PC-9 (cell line): Measurements from ENCODE around the gene NCK1. TPM values are rescaled to one million over a fixed set of nuclear protein-coding genes. Genes with fewer than 3 reads are reported as not detected.
A peak's percentile ranks its signal among the peaks of the same experiment; 100 is the strongest.

ENCODE experiments used
- BruUV-seq: library from RNA; stranded (reverse); fragments of 400-500 nt; replicated peaks from 2 replicates; lab custom pipeline; 2021; lab: Mats Ljungman, UMichigan
- CTCF ChIA-PET: fragments of 300-600 bp; sonication (Branson Sonifier 250); formaldehyde crosslinking; loops from one replicate; lab custom pipeline; 2022; ENCODE audit warnings: antibody characterized with exemption; lab: Charles Lee
- POLR2A ChIA-PET: fragments of 300-600 bp; sonication (Branson Sonifier 250); formaldehyde crosslinking; loops from one replicate; lab custom pipeline; 2022; ENCODE audit warnings: antibody characterized with exemption; ENCODE audit not compliant: unreplicated experiment; lab: Charles Lee
- DNase-seq, 2 experiments: peaks; one replicate each; pipeline versions ENCODE4 v3.0.0 to v3.0.0-alpha.2; 2015 to 2022; ENCODE audit warnings: mixed read lengths in 1 of 2
- H2AFZ ChIP-seq: fragments of 200-600 bp; sonication (generic); 2 replicates; pipeline ENCODE4 v1.8.1; 2017; ENCODE audit warnings: antibody characterized with exemption
- H3F3A ChIP-seq: fragments of 200-600 bp; sonication (generic); 2 replicates; pipeline ENCODE4 v1.8.1; 2017; ENCODE audit warnings: antibody characterized with exemption, mild to moderate bottlenecking, low read depth; ENCODE audit not compliant: insufficient read depth
- H3K27ac ChIP-seq: fragments of 200-600 bp; sonication (generic); 2 replicates; pipeline ENCODE4 v1.6.1; 2016; ENCODE audit warnings: mixed run types
- H3K27me3 ChIP-seq: fragments of 200-600 bp; sonication (generic); 2 replicates; pipeline ENCODE4 v1.6.1; 2016; ENCODE audit warnings: low read depth, mixed run types; ENCODE audit not compliant: insufficient read depth
- H3K36me3 ChIP-seq: fragments of 200-600 bp; sonication (generic); 2 replicates; pipeline ENCODE4 v1.6.1; 2016; ENCODE audit warnings: low read depth, mixed run types
- H3K4me1 ChIP-seq: fragments of 200-600 bp; sonication (generic); replicated peaks from 2 replicates; pipeline ENCODE4 v1.6.1; 2016; ENCODE audit warnings: mixed run types; ENCODE audit not compliant: insufficient read depth
- H3K4me2 ChIP-seq: fragments of 200-600 bp; sonication (generic); 2 replicates; pipeline ENCODE4 v1.6.1; 2017; ENCODE audit warnings: mixed run types
- H3K4me3 ChIP-seq: fragments of 200-600 bp; sonication (generic); 2 replicates; pipeline ENCODE4 v1.6.1; 2016; ENCODE audit warnings: mixed run types
- H3K79me2 ChIP-seq: fragments of 200-600 bp; sonication (generic); 2 replicates; pipeline ENCODE4 v1.6.1; 2017; ENCODE audit warnings: low read depth, mixed run types
- H3K9me2 ChIP-seq: fragments of 200-600 bp; sonication (generic); 2 replicates; pipeline ENCODE4 v1.8.1; 2017; ENCODE audit warnings: mild to moderate bottlenecking; ENCODE audit not compliant: insufficient read depth
- H3K9me3 ChIP-seq: fragments of 200-600 bp; sonication (generic); 2 replicates; pipeline ENCODE4 v1.8.1; 2016; ENCODE audit warnings: low read depth; ENCODE audit not compliant: insufficient read depth
- H4K20me1 ChIP-seq: fragments of 200-600 bp; sonication (generic); 2 replicates; pipeline ENCODE4 v1.8.1; 2017; ENCODE audit not compliant: insufficient read depth
- EZH2 ChIP-seq: fragments of 200-600 bp; sonication (generic); IDR thresholded peaks from 2 replicates; pipeline ENCODE4 v1.8.0; 2017; ENCODE audit warnings: antibody characterized with exemption, low read depth
- intact Hi-C: fragments of 100-400 bp; cut with micrococcal nuclease; formaldehyde crosslinking; loops from one replicate; pipeline ENCODE4 v1.10.0; 2022; ENCODE audit not compliant: unreplicated experiment
- total RNA-seq: library from RNA; stranded (reverse); gene quantifications from 2 replicates; pipeline ENCODE4 v1.2.3, GENCODE V29; 2021
- TF ChIP-seq, protein P1 (sequence below): fragments of 200-600 bp; sonication (generic); conservative IDR thresholded peaks from 2 replicates; pipeline ENCODE4 v1.6.1; 2017; ENCODE audit warnings: mixed run types, antibody characterized with exemption, mild to moderate bottlenecking, moderate library complexity

Gene NCK1
- total RNA-seq, 1 experiment from 2014 or later: 42.7 TPM

DNA sequence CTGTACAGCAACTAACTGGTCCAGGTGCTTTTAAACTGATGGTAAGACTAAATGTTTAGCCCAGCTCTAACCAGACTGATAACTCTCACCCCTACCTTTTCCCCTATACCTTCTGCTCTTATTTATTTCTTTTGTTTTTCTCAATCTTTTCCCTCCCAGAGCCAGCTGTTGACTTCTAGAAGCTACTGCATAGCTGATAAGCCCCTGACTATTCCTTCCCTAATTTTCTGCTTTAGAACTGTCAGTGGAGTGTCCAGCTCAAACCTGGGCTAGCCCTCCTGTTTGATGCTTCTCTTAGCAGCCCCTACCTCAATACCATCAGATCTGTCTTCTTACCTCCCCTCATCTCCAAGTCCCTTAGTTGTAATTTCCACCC is 22.5 kb upstream of the NCK1 start:
- H3K4me3 ChIP-seq: no peak overlapping the region
- intact Hi-C loops: no loop called here
- no peaks in the 10 kb centered on the region for H3K9me2 ChIP-seq
- CTCF ChIA-PET: interaction anchor here (0.6 kb wide), 1 partner anchor 22 kb away, joined by 13 read pairs; no protein-coding TSS in a partner anchor
- H3K27ac ChIP-seq: 0 out of 2 replicates have a peak overlapping the region, but pooled peaks have one; percentile 38
- no peaks in the 10 kb centered on the region for H3K27me3 ChIP-seq
- no peaks in the 10 kb centered on the region for H4K20me1 ChIP-seq
- H3K79me2 ChIP-seq: peaks cover 28% of the 10 kb centered on the region; the same call in 1 of the 2 replicates
- no peaks in the 10 kb centered on the region for H3K9me3 ChIP-seq
- peaks cover 4% of the 10 kb centered on the region; the same call in 1 of the 2 replicates for H3K36me3 ChIP-seq
- no peak overlapping the region for H3K4me2 ChIP-seq
- POLR2A ChIA-PET: interaction anchor here (0.5 to 0.6 kb wide), 3 partner anchors 11 to 30 kb away, joined by 4 to 5 read pairs (median 4); no protein-coding TSS in a partner anchor
- no peak overlapping the region for H2AFZ ChIP-seq
- 0 out of 2 replicates have a peak, but pooled peaks cover 4% of the 10 kb centered on the region for H3F3A ChIP-seq
- 0 out of 2 replicates have a peak, but pooled peaks cover 12% of the 10 kb centered on the region for H3K4me1 ChIP-seq
- DNase-seq: no peak
- no TSS peak for BruUV-seq
- no peak for TF ChIP-seq EZH2
- TF ChIP-seq, protein P1, sequence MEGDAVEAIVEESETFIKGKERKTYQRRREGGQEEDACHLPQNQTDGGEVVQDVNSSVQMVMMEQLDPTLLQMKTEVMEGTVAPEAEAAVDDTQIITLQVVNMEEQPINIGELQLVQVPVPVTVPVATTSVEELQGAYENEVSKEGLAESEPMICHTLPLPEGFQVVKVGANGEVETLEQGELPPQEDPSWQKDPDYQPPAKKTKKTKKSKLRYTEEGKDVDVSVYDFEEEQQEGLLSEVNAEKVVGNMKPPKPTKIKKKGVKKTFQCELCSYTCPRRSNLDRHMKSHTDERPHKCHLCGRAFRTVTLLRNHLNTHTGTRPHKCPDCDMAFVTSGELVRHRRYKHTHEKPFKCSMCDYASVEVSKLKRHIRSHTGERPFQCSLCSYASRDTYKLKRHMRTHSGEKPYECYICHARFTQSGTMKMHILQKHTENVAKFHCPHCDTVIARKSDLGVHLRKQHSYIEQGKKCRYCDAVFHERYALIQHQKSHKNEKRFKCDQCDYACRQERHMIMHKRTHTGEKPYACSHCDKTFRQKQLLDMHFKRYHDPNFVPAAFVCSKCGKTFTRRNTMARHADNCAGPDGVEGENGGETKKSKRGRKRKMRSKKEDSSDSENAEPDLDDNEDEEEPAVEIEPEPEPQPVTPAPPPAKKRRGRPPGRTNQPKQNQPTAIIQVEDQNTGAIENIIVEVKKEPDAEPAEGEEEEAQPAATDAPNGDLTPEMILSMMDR: no peak

DNA sequence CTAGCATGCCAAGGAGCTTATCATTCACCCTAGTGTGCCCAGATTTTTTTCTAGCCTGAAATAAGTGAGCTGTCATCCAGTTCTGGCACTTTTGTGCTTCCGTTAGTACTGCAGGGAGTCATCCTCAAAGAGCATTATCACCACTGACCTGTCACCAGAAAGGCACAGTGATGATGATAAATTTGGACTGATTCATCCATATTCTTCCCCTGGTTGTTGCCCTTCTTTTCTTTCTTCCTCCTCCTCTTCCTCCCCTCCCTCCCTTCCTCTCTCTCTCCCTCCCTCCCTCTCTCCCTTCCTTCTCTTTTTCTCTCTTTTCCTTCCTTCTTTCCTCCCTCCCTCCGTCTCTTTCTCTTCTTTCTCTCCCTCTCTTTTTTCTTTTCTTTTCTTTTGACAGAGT is 21.8 kb upstream of the NCK1 start:
- H3K36me3 ChIP-seq: peaks cover 4% of the 10 kb centered on the region; the same call in 1 of the 2 replicates

DNA sequence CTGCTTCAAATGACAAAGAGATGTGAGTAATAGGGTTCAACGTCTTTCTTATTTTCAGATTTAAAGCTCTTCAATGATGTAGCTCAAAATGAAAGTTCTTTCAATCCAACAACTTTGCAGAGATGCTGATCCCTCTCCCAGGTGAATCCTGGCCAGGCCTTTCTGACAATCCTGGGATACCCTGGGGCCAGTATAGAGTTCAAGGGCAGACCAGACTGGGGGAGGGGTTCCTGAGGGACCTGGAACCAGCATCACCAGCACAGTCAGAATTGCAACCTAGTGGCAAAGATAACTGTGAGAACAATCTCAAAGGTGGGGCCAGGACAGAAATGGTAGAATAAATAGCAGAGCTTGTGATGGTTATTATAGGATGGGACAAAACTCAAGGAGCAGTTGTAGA is 19.7 kb upstream of the NCK1 start:
- TF ChIP-seq, protein P1: no peak
- no peak for TF ChIP-seq EZH2
- Histone ChIP-seq H2AFZ (no peak overlapping the region), H3K27ac (no peak overlapping the region), H3K4me3 (no peak overlapping the region), H3K9me2 (no peaks in the 10 kb centered on the region), H3F3A (no peaks in the 10 kb centered on the region), H3K79me2 (peaks cover 16% of the 10 kb centered on the region; the same call in 1 of the 2 replicates), H3K27me3 (no peaks in the 10 kb centered on the region), H3K9me3 (no peaks in the 10 kb centered on the region), H3K4me2 (no peak overlapping the region), H4K20me1 (peaks cover 3% of the 10 kb centered on the region; the same call in 1 of the 2 replicates), H3K36me3 (peaks cover 6% of the 10 kb centered on the region; the same call in 1 of the 2 replicates), H3K4me1 (0 out of 2 replicates have a peak, but pooled peaks cover 12% of the 10 kb centered on the region)
- no peak for DNase-seq
- ChIA-PET CTCF (no interaction called here), POLR2A (no interaction called here)
- intact Hi-C loops: no loop called here
- BruUV-seq: no TSS peak

More for the DNA sequence above, 21.8 kb upstream of the NCK1 start:
- POLR2A ChIA-PET: no interaction called here
- no peaks in the 10 kb centered on the region for H3K27me3 ChIP-seq
- no peak for DNase-seq
- no peak overlapping the region for H3K27ac ChIP-seq
- H3K9me3 ChIP-seq: no peaks in the 10 kb centered on the region
- no peaks in the 10 kb centered on the region for H4K20me1 ChIP-seq
- H3K4me1 ChIP-seq: 0 out of 2 replicates have a peak, but pooled peaks cover 12% of the 10 kb centered on the region
- no TSS peak for BruUV-seq
- H2AFZ ChIP-seq: no peak overlapping the region
- TF ChIP-seq EZH2: no peak
- TF ChIP-seq, protein P1: no peak
- H3K4me2 ChIP-seq: no peak overlapping the region
- H3F3A ChIP-seq: 0 out of 2 replicates have a peak, but pooled peaks cover 4% of the 10 kb centered on the region
- H3K79me2 ChIP-seq: peaks cover 28% of the 10 kb centered on the region; the same call in 1 of the 2 replicates
- intact Hi-C loops: no loop called here
- no peaks in the 10 kb centered on the region for H3K9me2 ChIP-seq
- CTCF ChIA-PET: no interaction called here
- no peak overlapping the region for H3K4me3 ChIP-seq
